CD14-positive monocyte (primary cell): Measurements from ENCODE around the gene DPP6. TPM values are rescaled to one million over a fixed set of nuclear protein-coding genes. Genes with fewer than 3 reads are reported as not detected.

Source experiments
- DNase-seq, 3 donors: peaks; one replicate each; pipeline ENCODE4 v3.0.0-alpha.2; 2011 to 2022
- H2AFZ ChIP-seq: 2 replicates; pipeline ENCODE4 v1.6.0; 2012; ENCODE audit warnings: mild to moderate bottlenecking, low read depth, low read length, inconsistent platforms; ENCODE audit not compliant: insufficient read depth, poor library complexity, severe bottlenecking
- H3K27ac ChIP-seq, 2 donors: 1 replicate in 1 of 2; 2 replicates in 1 of 2; pipeline ENCODE4 v1.5.1; 2012 to 2013; ENCODE audit warnings: low read length in 2 of 2, control low read depth in 1 of 2, inconsistent platforms in 1 of 2, low read depth in 1 of 2, mild to moderate bottlenecking in 1 of 2
- H3K27me3 ChIP-seq, 2 donors: one replicate each; pipeline versions ENCODE4 v1.6.0 to v1.6.1; 2011 to 2013; ENCODE audit warnings: low read length in 2 of 2; ENCODE audit not compliant: control insufficient read depth in 2 of 2, insufficient read depth in 2 of 2
- H3K36me3 ChIP-seq, 2 donors: replicated peaks in 1 of 2; 1 replicate in 1 of 2; 2 replicates in 1 of 2; pipeline versions ENCODE4 v1.5.1 to v1.6.1; 2012 to 2013; ENCODE audit warnings: low read length in 2 of 2, control low read depth in 1 of 2, inconsistent platforms in 1 of 2, mild to moderate bottlenecking in 1 of 2; ENCODE audit not compliant: insufficient read depth in 2 of 2, control insufficient read depth in 1 of 2
- H3K4me1 ChIP-seq, 2 donors: 1 replicate in 1 of 2; 2 replicates in 1 of 2; pipeline versions ENCODE4 v1.5.1 to v1.6.1; 2012 to 2013; ENCODE audit warnings: low read length in 2 of 2, control low read depth in 1 of 2, inconsistent platforms in 1 of 2, mild to moderate bottlenecking in 1 of 2, moderate library complexity in 1 of 2; ENCODE audit not compliant: insufficient read depth in 2 of 2, control insufficient read depth in 1 of 2
- H3K4me2 ChIP-seq: replicated peaks from 2 replicates; pipeline ENCODE3; 2012; ENCODE audit warnings: low read length, moderate library complexity, mild to moderate bottlenecking; ENCODE audit not compliant: poor library complexity, severe bottlenecking; ENCODE audit errors: extremely low read depth
- H3K4me3 ChIP-seq, 3 experiments: fragments of 200-600 bp in 1 of 3; sonication (generic) in 1 of 3; replicated peaks in 1 of 3; 1 replicate in 2 of 3; 2 replicates in 1 of 3; pipeline ENCODE4 v1.5.1; 2011 to 2013; ENCODE audit warnings: low read length in 3 of 3, mild to moderate bottlenecking in 3 of 3, control low read depth in 2 of 3, low read depth in 2 of 3, inconsistent platforms in 1 of 3, moderate library complexity in 1 of 3
- H3K79me2 ChIP-seq: 2 replicates; pipeline ENCODE4 v1.6.0; 2012; ENCODE audit warnings: mild to moderate bottlenecking, control low read depth, inconsistent platforms, low read length, moderate library complexity; ENCODE audit not compliant: insufficient read depth
- H3K9ac ChIP-seq: 2 replicates; pipeline ENCODE4 v1.6.0; 2017; ENCODE audit warnings: low read length, mild to moderate bottlenecking; ENCODE audit not compliant: insufficient read depth, poor library complexity, severe bottlenecking
- H3K9me3 ChIP-seq, 2 donors: replicated peaks in 1 of 2; 1 replicate in 1 of 2; 2 replicates in 1 of 2; pipeline versions ENCODE4 v1.5.1 to v1.6.1; 2012 to 2013; ENCODE audit warnings: low read length in 2 of 2, control low read depth in 1 of 2; ENCODE audit not compliant: control insufficient read depth in 1 of 2, insufficient read depth in 1 of 2
- H4K20me1 ChIP-seq: 2 replicates; pipeline ENCODE4 v1.6.0; 2012; ENCODE audit warnings: mild to moderate bottlenecking, low read length, control low read depth, moderate library complexity; ENCODE audit not compliant: insufficient read depth
- H3K27ac Mint-ChIP-seq, 7 donors: one replicate each; pipeline ENCODE4 v1.8.0; 2020; ENCODE audit warnings: mild to moderate bottlenecking in 7 of 7, mixed read lengths in 7 of 7, moderate library complexity in 6 of 7, inconsistent platforms in 2 of 7
- H3K27me3 Mint-ChIP-seq, 3 donors: one replicate each; pipeline ENCODE4 v1.8.0; 2021 to 2022; ENCODE audit warnings: low read depth in 3 of 3, mild to moderate bottlenecking in 3 of 3, mixed read lengths in 3 of 3, moderate library complexity in 3 of 3, inconsistent platforms in 1 of 3
- H3K36me3 Mint-ChIP-seq, 2 donors: one replicate each; pipeline ENCODE4 v1.8.0; 2020; ENCODE audit warnings: mixed read lengths in 2 of 2, inconsistent platforms in 1 of 2, mild to moderate bottlenecking in 1 of 2
- H3K4me1 Mint-ChIP-seq: one replicate; pipeline ENCODE4 v1.8.0; 2020; ENCODE audit warnings: mild to moderate bottlenecking, mixed read lengths
- H3K4me3 Mint-ChIP-seq, 2 donors: one replicate each; pipeline ENCODE4 v1.8.0; 2020; ENCODE audit warnings: mild to moderate bottlenecking in 2 of 2, mixed read lengths in 2 of 2, moderate library complexity in 1 of 2
- H3K9me3 Mint-ChIP-seq, 7 donors: one replicate each; pipeline ENCODE4 v1.8.0; 2020 to 2022; ENCODE audit warnings: mixed read lengths in 7 of 7, mild to moderate bottlenecking in 6 of 7, moderate library complexity in 6 of 7, inconsistent platforms in 2 of 7
- CTCF ChIP-seq: fragments of 200-600 bp; IDR thresholded peaks from one replicate; pipeline ENCODE4 v1.8.0; 2022; ENCODE audit warnings: antibody characterized with exemption, mild to moderate bottlenecking
- WGBS: methylation state at CpG from one replicate; pipeline ENCODE4 v1.1.5; 2013; ENCODE audit warnings: missing lambda C conversion rate; ENCODE audit not compliant: insufficient coverage; 5-methylcytosine and 5-hydroxymethylcytosine counted together
- intact Hi-C, 2 donors: fragments of 100-400 bp; cut with micrococcal nuclease; formaldehyde crosslinking; loops; one replicate each; pipeline versions ENCODE4 v1.15.0 to v1.15.1; 2023
- polyA plus RNA-seq, 3 donors: library from polyadenylated mRNA; depleted of rRNA in 1 of 3; unstranded in 2 of 3; stranded (reverse) in 1 of 3; fragments of 300-500 nt in 2 of 3; fragments of >200 nt in 1 of 3; fragmentation: Illumina TruSeq in 2 of 3; gene quantifications; 1 replicate in 2 of 3; 2 replicates in 1 of 3; pipeline ENCODE4 v1.2.3, GENCODE V29; 2012 to 2021

DPP6 gene
- polyA plus RNA-seq, 3 donors: not detected

- no peaks in the 10 kb centered on the region for H4K20me1 ChIP-seq
- no peak overlapping the region for H3K4me3 ChIP-seq
- 88% methylated on average over 7 of the region's 7 CpGs for WGBS
- H3K27ac ChIP-seq: no peak overlapping the region
- H3K27me3 Mint-ChIP-seq: peaks cover 0 to 2% (median 2%) of the 10 kb centered on the region in 3 donors
- DNase-seq: no peak
- no peaks in the 10 kb centered on the region for H3K4me1 Mint-ChIP-seq
- H3K36me3 ChIP-seq: no peaks in the 10 kb centered on the region
- no peaks in the 10 kb centered on the region for H3K36me3 Mint-ChIP-seq
- H3K4me3 Mint-ChIP-seq: no peak overlapping the region
- no peak overlapping the region for H2AFZ ChIP-seq
- peaks cover 2 to 8% (median 6%) of the 10 kb centered on the region in 7 donors for H3K9me3 Mint-ChIP-seq
- peaks cover 20 to 27% of the 10 kb centered on the region in 2 donors for H3K9me3 ChIP-seq
- no peaks in the 10 kb centered on the region for H3K79me2 ChIP-seq
- no peak overlapping the region for H3K27ac Mint-ChIP-seq
- intact Hi-C loops: no loop called here
- H3K27me3 ChIP-seq: no peaks in the 10 kb centered on the region
- H3K4me1 ChIP-seq: no peaks in the 10 kb centered on the region
- H3K4me2 ChIP-seq: no peak overlapping the region
- H3K9ac ChIP-seq: no peak overlapping the region
- TF ChIP-seq CTCF: no peak
Observed at GRCh38 chr7:154884348-154884920, 832.2 kb downstream of the DPP6 start.

GRCh38 chr7:154886591-154886990 is 834.4 kb downstream of the DPP6 start:
- no peak for DNase-seq
- Mint-ChIP-seq H3K36me3 (no peaks in the 10 kb centered on the region), H3K9me3 (peaks cover 2 to 25% (median 12%) of the 10 kb centered on the region in 7 donors), H3K27ac (no peak overlapping the region), H3K4me1 (no peaks in the 10 kb centered on the region), H3K4me3 (no peak overlapping the region), H3K27me3 (peaks cover 2 to 4% (median 4%) of the 10 kb centered on the region in 3 donors)
- peaks cover 27 to 32% of the 10 kb centered on the region in 2 donors for H3K9me3 ChIP-seq
- no peaks in the 10 kb centered on the region for H3K79me2 ChIP-seq
- H3K9ac ChIP-seq: no peak overlapping the region
- no peak for TF ChIP-seq CTCF
- no peaks in the 10 kb centered on the region for H4K20me1 ChIP-seq
- H3K4me2 ChIP-seq: no peak overlapping the region
- intact Hi-C loops: no loop called here
- no peaks in the 10 kb centered on the region for H3K36me3 ChIP-seq
- H3K27me3 ChIP-seq: no peaks in the 10 kb centered on the region
- H3K27ac ChIP-seq: no peak overlapping the region
- H3K4me1 ChIP-seq: no peaks in the 10 kb centered on the region
- H2AFZ ChIP-seq: no peak overlapping the region
- 79% methylated on average over 8 of the region's 9 CpGs for WGBS
- H3K4me3 ChIP-seq: no peak overlapping the region
